Glutamatergic neuron (in vitro differentiated cells): ENCODE measurements around the gene LARP7. TPM values are rescaled to one million over a fixed set of nuclear protein-coding genes. Genes with fewer than 3 reads are reported as not detected.
A peak's percentile ranks its signal among the peaks of the same experiment; 100 is the strongest.
"Not testable (repeated sequence)": the region's sequence is repeated elsewhere in the genome, so short reads cannot be mapped to it uniquely, and the experiment has no call there.

Source experiments
- DNase-seq: peaks from one replicate; pipeline ENCODE4 v3.0.0; 2022
- H3K27ac Mint-ChIP-seq: one replicate; pipeline ENCODE4 v1.8.0; 2020; ENCODE audit warnings: mild to moderate bottlenecking, mixed read lengths, inconsistent platforms; ENCODE audit not compliant: unreplicated experiment
- H3K27me3 Mint-ChIP-seq: one replicate; pipeline ENCODE4 v1.8.0; 2020; ENCODE audit warnings: mild to moderate bottlenecking, moderate library complexity, mixed read lengths, inconsistent platforms; ENCODE audit not compliant: unreplicated experiment
- H3K36me3 Mint-ChIP-seq: one replicate; pipeline ENCODE4 v1.8.0; 2020; ENCODE audit warnings: mild to moderate bottlenecking, mixed read lengths, inconsistent platforms; ENCODE audit not compliant: unreplicated experiment
- H3K4me1 Mint-ChIP-seq: one replicate; pipeline ENCODE4 v1.8.0; 2020; ENCODE audit warnings: mild to moderate bottlenecking, low read depth, mixed read lengths, inconsistent platforms; ENCODE audit not compliant: unreplicated experiment
- H3K4me3 Mint-ChIP-seq: one replicate; pipeline ENCODE4 v1.8.0; 2020; ENCODE audit warnings: mild to moderate bottlenecking, mixed read lengths, inconsistent platforms; ENCODE audit not compliant: unreplicated experiment
- H3K9me3 Mint-ChIP-seq: one replicate; pipeline ENCODE4 v1.8.0; 2020; ENCODE audit warnings: mild to moderate bottlenecking, moderate library complexity, mixed read lengths, inconsistent platforms; ENCODE audit not compliant: unreplicated experiment
- CTCF ChIP-seq: fragments of 200-600 bp; sonication (generic); IDR thresholded peaks from one replicate; pipeline ENCODE4 v1.5.0; 2021; ENCODE audit not compliant: partially characterized antibody, unreplicated experiment
- microRNA-seq: library from miRNA; unstranded; fragments of <30 nt; microRNA quantifications from one replicate; pipeline ENCODE4, GENCODE V29; 2020; ENCODE audit not compliant: unreplicated experiment
- total RNA-seq: library from RNA; stranded (reverse); fragmentation: NEBNext Ultra II Directional; extraction: Animal tissue kit (Norgen Biotek cat#: 25700); gene quantifications from one replicate; pipeline ENCODE4 v1.2.1, GENCODE V29; 2021; ENCODE audit not compliant: unreplicated experiment

LARP7 gene
- total RNA-seq, 1 donor from 2014 or later = 40.9 TPM

GRCh38 chr4:112704322-112704721, 67.4 kb downstream of the LARP7 start:
- peaks cover 20% of the 10 kb centered on the region for H3K27me3 Mint-ChIP-seq
- peaks cover 9% of the 10 kb centered on the region for H3K4me1 Mint-ChIP-seq
- H3K36me3 Mint-ChIP-seq = no peaks in the 10 kb centered on the region
- peak overlapping the region; percentile 95 for H3K4me3 Mint-ChIP-seq
- TF ChIP-seq CTCF = no peak
- DNase-seq = no peak
- no peak overlapping the region for H3K27ac Mint-ChIP-seq
- H3K9me3 Mint-ChIP-seq = peaks cover 5% of the 10 kb centered on the region

GRCh38 chr4:112704991-112705845, 68.3 kb downstream of the LARP7 start:
- Mint-ChIP-seq H3K9me3 (peaks cover 5% of the 10 kb centered on the region), H3K36me3 (no peaks in the 10 kb centered on the region), H3K4me3 (peak overlapping the region; percentile 95), H3K27me3 (peaks cover 18% of the 10 kb centered on the region), H3K4me1 (peaks cover 9% of the 10 kb centered on the region), H3K27ac (peak overlapping the region; percentile 86)
- TF ChIP-seq CTCF = no peak
- DNase-seq = peak; percentile 73

- H3K36me3 Mint-ChIP-seq, H3K9me3 Mint-ChIP-seq, H3K4me1 Mint-ChIP-seq: not testable (repeated sequence)
- Mint-ChIP-seq H3K27me3 (peaks cover 18% of the 10 kb centered on the region), H3K4me3 (peak overlapping the region; percentile 99), H3K27ac (peak overlapping the region; percentile 98)
- peak; percentile 50 for DNase-seq
These were observed 69.2 kb downstream of the LARP7 start for GRCh38 chr4:112705891-112706839.

- no peak for DNase-seq
- H3K9me3 Mint-ChIP-seq = peaks cover 5% of the 10 kb centered on the region
- peak overlapping the region; percentile 98 for H3K27ac Mint-ChIP-seq
- no peaks in the 10 kb centered on the region for H3K36me3 Mint-ChIP-seq
- no peak for TF ChIP-seq CTCF
- H3K27me3 Mint-ChIP-seq = peaks cover 18% of the 10 kb centered on the region
- H3K4me3 Mint-ChIP-seq = peak overlapping the region; percentile 99
- peaks cover 9% of the 10 kb centered on the region for H3K4me1 Mint-ChIP-seq
These were observed 69.9 kb downstream of the LARP7 start for GRCh38 chr4:112706840-112707207.

Small RNA genes lying within 50 kb of the gene (microRNA-seq; reads per million reads assigned to microRNA genes)
- gene MIR302A = 189,060 reads per million, percentile 100 among the genes with 10 or more reads in this experiment
- gene MIR302B = 93,682 reads per million, percentile 100 among the genes with 10 or more reads in this experiment
- gene MIR302C = 41,734 reads per million, percentile 99 among the genes with 10 or more reads in this experiment
- 86,975 reads per million, percentile 100 among the genes with 10 or more reads in this experiment for gene MIR302D
- gene MIR367 = 36.4 reads per million, percentile 65 among the genes with 10 or more reads in this experiment

Other genes starting within 250 kb of the LARP7 start
- 7.3 TPM for gene NEUROG2, start 121.0 kb upstream of the LARP7 start, total RNA-seq
- 18.5 TPM for gene ZGRF1, start 234 bp upstream of the LARP7 start, total RNA-seq